ENCODE results near the gene FYB1. TPM values are rescaled to one million over a fixed set of nuclear protein-coding genes. Genes with fewer than 3 reads are reported as not detected.

FYB1 gene
- total RNA-seq, 1 experiment from 2014 or later, result 0.42 TPM

GRCh38 chr5:39249564-39250274, 30.4 kb upstream of the FYB1 start:
- TF ChIP-seq, protein P1, sequence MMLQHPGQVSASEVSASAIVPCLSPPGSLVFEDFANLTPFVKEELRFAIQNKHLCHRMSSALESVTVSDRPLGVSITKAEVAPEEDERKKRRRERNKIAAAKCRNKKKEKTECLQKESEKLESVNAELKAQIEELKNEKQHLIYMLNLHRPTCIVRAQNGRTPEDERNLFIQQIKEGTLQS (IDR thresholded peaks at IDR 0.05), result no peak
- intact Hi-C loops (cut with micrococcal nuclease), result no loop called here

DNA sequence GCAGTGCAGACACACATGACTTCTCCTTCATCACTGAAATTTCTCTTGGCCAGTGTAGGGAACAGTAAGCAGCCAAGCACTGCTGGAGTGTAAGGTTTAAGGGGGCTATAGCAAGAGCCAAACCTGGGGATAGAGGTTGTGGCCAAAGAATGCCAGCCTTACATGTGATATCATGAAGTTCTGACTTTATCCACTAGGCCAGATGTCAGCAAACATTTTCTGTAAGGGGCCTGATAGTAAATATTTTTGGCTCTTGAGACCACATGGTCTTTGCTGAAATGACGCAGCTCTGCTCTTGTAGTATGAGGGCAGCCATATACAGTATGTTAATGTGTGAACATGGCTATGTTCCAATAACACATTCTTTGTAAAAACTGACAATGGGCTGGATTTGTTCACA, 29.7 kb upstream of the FYB1 start:
- H3K4me2 ChIP-seq (ENCODE audit: low read length), result no peak overlapping the region
- no peak overlapping the region for H3K4me3 ChIP-seq (replicated peaks in 1 of 2; ENCODE audit: low read depth in 1 of 2, low read length in 2 of 2)
- ATAC-seq (no peak), DNase-seq (ENCODE audit: low read depth, low spot score) (no peak)
- ChIA-PET RAD21 (ENCODE audit: low non-redundant PET in 1 of 2, low total read pairs in 2 of 2, uncharacterized antibody in 2 of 2, unreplicated experiment in 2 of 2) (no interaction called here), POLR2A (no interaction called here), CTCF (no interaction called here)
- no peak overlapping the region for H2AFZ ChIP-seq (ENCODE audit: low read depth, low read length, poor library complexity, severe bottlenecking)
- H3K79me2 ChIP-seq (ENCODE audit: insufficient read depth, low read length), result no peaks in the 10 kb centered on the region
- no peaks in the 10 kb centered on the region for H3K9me3 ChIP-seq (ENCODE audit: control insufficient read depth in 1 of 2, insufficient read depth in 1 of 2, low read depth in 1 of 2, low read length in 2 of 2)
- H3K36me3 ChIP-seq (ENCODE audit: control insufficient read depth in 1 of 2, insufficient read depth in 2 of 2, low read length in 2 of 2), result no peaks in the 10 kb centered on the region
- H3K27ac ChIP-seq (ENCODE audit: low read depth, low read length), result no peak overlapping the region
- no peaks in the 10 kb centered on the region for H3K9me2 ChIP-seq (ENCODE audit: insufficient read depth)
- H3K9ac ChIP-seq (ENCODE audit: low read length), result no peak overlapping the region
- no TSS peak for BruUV-seq (replicated peaks)
- H4K20me1 ChIP-seq (ENCODE audit: insufficient read depth), result no peaks in the 10 kb centered on the region
- H3K27me3 ChIP-seq (ENCODE audit: insufficient read depth, low read length), result no peaks in the 10 kb centered on the region
- intact Hi-C loops (cut with micrococcal nuclease), result no loop called here
- no peak for TF ChIP-seq SRF (IDR thresholded peaks at IDR 0.05; ENCODE audit: low read depth)
- TF ChIP-seq, protein P2, sequence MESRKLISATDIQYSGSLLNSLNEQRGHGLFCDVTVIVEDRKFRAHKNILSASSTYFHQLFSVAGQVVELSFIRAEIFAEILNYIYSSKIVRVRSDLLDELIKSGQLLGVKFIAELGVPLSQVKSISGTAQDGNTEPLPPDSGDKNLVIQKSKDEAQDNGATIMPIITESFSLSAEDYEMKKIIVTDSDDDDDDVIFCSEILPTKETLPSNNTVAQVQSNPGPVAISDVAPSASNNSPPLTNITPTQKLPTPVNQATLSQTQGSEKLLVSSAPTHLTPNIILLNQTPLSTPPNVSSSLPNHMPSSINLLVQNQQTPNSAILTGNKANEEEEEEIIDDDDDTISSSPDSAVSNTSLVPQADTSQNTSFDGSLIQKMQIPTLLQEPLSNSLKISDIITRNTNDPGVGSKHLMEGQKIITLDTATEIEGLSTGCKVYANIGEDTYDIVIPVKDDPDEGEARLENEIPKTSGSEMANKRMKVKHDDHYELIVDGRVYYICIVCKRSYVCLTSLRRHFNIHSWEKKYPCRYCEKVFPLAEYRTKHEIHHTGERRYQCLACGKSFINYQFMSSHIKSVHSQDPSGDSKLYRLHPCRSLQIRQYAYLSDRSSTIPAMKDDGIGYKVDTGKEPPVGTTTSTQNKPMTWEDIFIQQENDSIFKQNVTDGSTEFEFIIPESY (IDR thresholded peaks at IDR 0.05; ENCODE audit: extremely low read depth, insufficient replicate concordance, low read length), result no peak
- TF ChIP-seq RAD21 (IDR thresholded peaks at IDR 0.05; ENCODE audit: low read depth), result no peak
- no peak for TF ChIP-seq CTCF (IDR thresholded peaks at IDR 0.05 in 2 of 3, conservative IDR thresholded peaks at IDR 0.05 in 1 of 3; ENCODE audit: borderline replicate concordance in 1 of 3, insufficient read depth in 1 of 3, low read depth in 2 of 3, low read length in 2 of 3)
- no peak for TF ChIP-seq SP1 (IDR thresholded peaks at IDR 0.05; ENCODE audit: low read depth)
- TF ChIP-seq EZH2phosphoT487 (IDR thresholded peaks at IDR 0.05; ENCODE audit: borderline replicate concordance), result no peak
- TF ChIP-seq, protein P3, sequence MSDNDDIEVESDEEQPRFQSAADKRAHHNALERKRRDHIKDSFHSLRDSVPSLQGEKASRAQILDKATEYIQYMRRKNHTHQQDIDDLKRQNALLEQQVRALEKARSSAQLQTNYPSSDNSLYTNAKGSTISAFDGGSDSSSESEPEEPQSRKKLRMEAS (IDR thresholded peaks at IDR 0.05), result no peak
- TF ChIP-seq, protein P4, sequence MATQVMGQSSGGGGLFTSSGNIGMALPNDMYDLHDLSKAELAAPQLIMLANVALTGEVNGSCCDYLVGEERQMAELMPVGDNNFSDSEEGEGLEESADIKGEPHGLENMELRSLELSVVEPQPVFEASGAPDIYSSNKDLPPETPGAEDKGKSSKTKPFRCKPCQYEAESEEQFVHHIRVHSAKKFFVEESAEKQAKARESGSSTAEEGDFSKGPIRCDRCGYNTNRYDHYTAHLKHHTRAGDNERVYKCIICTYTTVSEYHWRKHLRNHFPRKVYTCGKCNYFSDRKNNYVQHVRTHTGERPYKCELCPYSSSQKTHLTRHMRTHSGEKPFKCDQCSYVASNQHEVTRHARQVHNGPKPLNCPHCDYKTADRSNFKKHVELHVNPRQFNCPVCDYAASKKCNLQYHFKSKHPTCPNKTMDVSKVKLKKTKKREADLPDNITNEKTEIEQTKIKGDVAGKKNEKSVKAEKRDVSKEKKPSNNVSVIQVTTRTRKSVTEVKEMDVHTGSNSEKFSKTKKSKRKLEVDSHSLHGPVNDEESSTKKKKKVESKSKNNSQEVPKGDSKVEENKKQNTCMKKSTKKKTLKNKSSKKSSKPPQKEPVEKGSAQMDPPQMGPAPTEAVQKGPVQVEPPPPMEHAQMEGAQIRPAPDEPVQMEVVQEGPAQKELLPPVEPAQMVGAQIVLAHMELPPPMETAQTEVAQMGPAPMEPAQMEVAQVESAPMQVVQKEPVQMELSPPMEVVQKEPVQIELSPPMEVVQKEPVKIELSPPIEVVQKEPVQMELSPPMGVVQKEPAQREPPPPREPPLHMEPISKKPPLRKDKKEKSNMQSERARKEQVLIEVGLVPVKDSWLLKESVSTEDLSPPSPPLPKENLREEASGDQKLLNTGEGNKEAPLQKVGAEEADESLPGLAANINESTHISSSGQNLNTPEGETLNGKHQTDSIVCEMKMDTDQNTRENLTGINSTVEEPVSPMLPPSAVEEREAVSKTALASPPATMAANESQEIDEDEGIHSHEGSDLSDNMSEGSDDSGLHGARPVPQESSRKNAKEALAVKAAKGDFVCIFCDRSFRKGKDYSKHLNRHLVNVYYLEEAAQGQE (IDR thresholded peaks at IDR 0.05; ENCODE audit: low read depth), result no peak
- H3K4me1 ChIP-seq (ENCODE audit: control insufficient read depth in 1 of 2, insufficient read depth in 2 of 2, low read length in 2 of 2), result no peaks in the 10 kb centered on the region

More at GRCh38 chr5:39249564-39250274, 30.4 kb upstream of the FYB1 start:
- ATAC-seq (no peak), DNase-seq (ENCODE audit: low read depth, low spot score) (no peak)
- H3K4me1 ChIP-seq (ENCODE audit: control insufficient read depth in 1 of 2, insufficient read depth in 2 of 2, low read length in 2 of 2), result no peaks in the 10 kb centered on the region
- no peaks in the 10 kb centered on the region for H3K27me3 ChIP-seq (ENCODE audit: insufficient read depth, low read length)
- no peaks in the 10 kb centered on the region for H3K79me2 ChIP-seq (ENCODE audit: insufficient read depth, low read length)
- no peak overlapping the region for H2AFZ ChIP-seq (ENCODE audit: low read depth, low read length, poor library complexity, severe bottlenecking)
- H3K4me3 ChIP-seq (replicated peaks in 1 of 2; ENCODE audit: low read depth in 1 of 2, low read length in 2 of 2), result no peak overlapping the region
- ChIA-PET POLR2A (no interaction called here), CTCF (no interaction called here), RAD21 (ENCODE audit: low non-redundant PET in 1 of 2, low total read pairs in 2 of 2, uncharacterized antibody in 2 of 2, unreplicated experiment in 2 of 2) (no interaction called here)
- H3K9me3 ChIP-seq (ENCODE audit: control insufficient read depth in 1 of 2, insufficient read depth in 1 of 2, low read depth in 1 of 2, low read length in 2 of 2), result no peaks in the 10 kb centered on the region
- H3K27ac ChIP-seq (ENCODE audit: low read depth, low read length), result no peak overlapping the region
- H4K20me1 ChIP-seq (ENCODE audit: insufficient read depth), result no peaks in the 10 kb centered on the region
- H3K4me2 ChIP-seq (ENCODE audit: low read length), result no peak overlapping the region
- no peaks in the 10 kb centered on the region for H3K36me3 ChIP-seq (ENCODE audit: control insufficient read depth in 1 of 2, insufficient read depth in 2 of 2, low read length in 2 of 2)
- H3K9me2 ChIP-seq (ENCODE audit: insufficient read depth), result no peaks in the 10 kb centered on the region
- H3K9ac ChIP-seq (ENCODE audit: low read length), result no peak overlapping the region
- no TSS peak for BruUV-seq (replicated peaks)

Measured in HCT116 (cell line).